HepG2 (cell line): ENCODE results near the gene CHD2. TPM values are rescaled to one million over a fixed set of nuclear protein-coding genes. Genes with fewer than 3 reads are reported as not detected.
A peak's percentile ranks its signal among the peaks of the same experiment; 100 is the strongest.

Experiments
- ATF7 ChIP-seq, 2 experiments: fragments of 450-650 bp in 1 of 2; sonication (generic) in 1 of 2; formaldehyde crosslinking in 1 of 2; IDR thresholded peaks; 2 replicates each; pipeline versions ENCODE4 v1.4.0 to v1.6.1; 2016 to 2020; ENCODE audit warnings: antibody characterized with exemption in 1 of 2, mild to moderate bottlenecking in 1 of 2, missing genetic modification reagents in 1 of 2
- BCL6 ChIP-seq: IDR thresholded peaks from 2 replicates; pipeline ENCODE4 v1.6.1; 2016; ENCODE audit warnings: missing genetic modification reagents, missing compliant biosample characterization
- CENPT ChIP-seq: sonication (generic); formaldehyde crosslinking; IDR thresholded peaks from 2 replicates; pipeline ENCODE4 v1.8.0; 2022; ENCODE audit warnings: low read depth, mild to moderate bottlenecking, moderate library complexity, missing genetic modification reagents
- DDIT3 ChIP-seq: sonication (generic); formaldehyde crosslinking; IDR thresholded peaks from 2 replicates; pipeline ENCODE4 v1.4.0; 2020; ENCODE audit warnings: mild to moderate bottlenecking, missing genetic modification reagents
- ELF3 ChIP-seq: IDR thresholded peaks from 2 replicates; pipeline ENCODE4 v1.6.1; 2016; ENCODE audit warnings: missing genetic modification reagents, missing compliant biosample characterization
- FIP1L1 ChIP-seq: fragments of 200-400 bp; formaldehyde crosslinking; IDR thresholded peaks from 2 replicates; pipeline ENCODE4 v1.6.1; 2018; ENCODE audit warnings: low read depth, mild to moderate bottlenecking, low read length, moderate library complexity, borderline replicate concordance; ENCODE audit not compliant: insufficient read depth
- KMT2A ChIP-seq: sonication (generic); formaldehyde crosslinking; IDR thresholded peaks from 2 replicates; pipeline ENCODE4 v1.4.0; 2020; ENCODE audit warnings: missing genetic modification reagents
- MLXIP ChIP-seq: sonication (generic); formaldehyde crosslinking; IDR thresholded peaks from 2 replicates; pipeline ENCODE4 v1.9.0; 2021; ENCODE audit warnings: missing genetic modification reagents, borderline replicate concordance
- NCOA2 ChIP-seq: sonication (generic); formaldehyde crosslinking; IDR thresholded peaks from 2 replicates; pipeline ENCODE4 v1.8.0; 2022; ENCODE audit warnings: inconsistent platforms
- POGZ ChIP-seq: sonication (generic); formaldehyde crosslinking; IDR thresholded peaks from 2 replicates; pipeline ENCODE4 v1.4.0; 2020; ENCODE audit warnings: mild to moderate bottlenecking, missing genetic modification reagents
- POLR2A ChIP-seq, 2 experiments: IDR thresholded peaks; 2 replicates each; pipeline ENCODE4 v1.6.1; 2011; ENCODE audit warnings: low read depth in 2 of 2, low read length in 2 of 2, mild to moderate bottlenecking in 1 of 2, moderate library complexity in 1 of 2; ENCODE audit not compliant: insufficient read depth in 1 of 2
- SALL2 ChIP-seq: sonication (generic); formaldehyde crosslinking; IDR thresholded peaks from 2 replicates; pipeline ENCODE4 v1.8.1; 2023; ENCODE audit warnings: mild to moderate bottlenecking, missing genetic modification reagents, inconsistent platforms
- SIN3B ChIP-seq: fragments of 150-350 bp; IDR thresholded peaks from 2 replicates; pipeline ENCODE4 v1.6.1; 2014; ENCODE audit warnings: low read length
- TBL1XR1 ChIP-seq: fragments of 150-350 bp; IDR thresholded peaks from 2 replicates; pipeline ENCODE4 v1.6.1; 2014; ENCODE audit warnings: borderline replicate concordance, low read length; ENCODE audit not compliant: partially characterized antibody
- TEAD2 ChIP-seq: sonication (generic); formaldehyde crosslinking; IDR thresholded peaks from 2 replicates; pipeline ENCODE4 v1.9.0; 2021; ENCODE audit warnings: missing genetic modification reagents
- YY1 ChIP-seq: IDR thresholded peaks from 2 replicates; pipeline ENCODE4 v1.6.1; 2011; ENCODE audit warnings: low read length, low read depth, moderate library complexity, mild to moderate bottlenecking; ENCODE audit not compliant: insufficient read depth, insufficient replicate concordance
- ZFY ChIP-seq: sonication (generic); formaldehyde crosslinking; IDR thresholded peaks from 2 replicates; pipeline ENCODE4 v1.4.0; 2020; ENCODE audit warnings: missing genetic modification reagents
- ZNF687 ChIP-seq: sonication (generic); formaldehyde crosslinking; IDR thresholded peaks from 2 replicates; pipeline ENCODE4 v1.5.1; 2020; ENCODE audit warnings: mild to moderate bottlenecking, missing genetic modification reagents, moderate library complexity
- ZNF704 ChIP-seq: sonication (generic); formaldehyde crosslinking; IDR thresholded peaks from 2 replicates; pipeline ENCODE4 v1.8.1; 2023; ENCODE audit warnings: mild to moderate bottlenecking, inconsistent platforms, moderate library complexity, missing genetic modification reagents, borderline replicate concordance
- ZNF713 ChIP-seq: sonication (generic); formaldehyde crosslinking; IDR thresholded peaks from 2 replicates; pipeline ENCODE4 v1.4.0; 2020; ENCODE audit warnings: mild to moderate bottlenecking, missing genetic modification reagents
- ZNF724P ChIP-seq: sonication (generic); formaldehyde crosslinking; IDR thresholded peaks from 2 replicates; pipeline ENCODE4 v1.8.0; 2022; ENCODE audit warnings: missing genetic modification reagents, borderline replicate concordance
- ZNF768 ChIP-seq: sonication (generic); formaldehyde crosslinking; IDR thresholded peaks from 2 replicates; pipeline ENCODE4 v1.4.0; 2020; ENCODE audit warnings: missing genetic modification reagents
- polyA plus RNA-seq, 8 experiments: library from polyadenylated mRNA; depleted of rRNA in 3 of 8; stranded (reverse) in 7 of 8; unstranded in 1 of 8; fragments of >200 nt; fragmentation: Illumina TruSeq in 4 of 8; extraction: Trizol in 4 of 8; gene quantifications; 2 replicates each; pipeline versions ENCODE4 v1.2.1 to v1.2.3, GENCODE V29; 2011 to 2016; ENCODE audit warnings: low read depth in 4 of 8, missing spikeins in 1 of 8, mixed read lengths in 1 of 8; ENCODE audit not compliant: insufficient read depth in 1 of 8
- total RNA-seq, 5 experiments: library from RNA; depleted of rRNA; stranded (reverse); fragments of >200 nt; fragmentation: Illumina TruSeq; extraction: Trizol; gene quantifications; 2 replicates each; pipeline ENCODE4 v1.2.3, GENCODE V29; 2016; ENCODE audit warnings: low read depth in 1 of 5

The CHD2 gene
- total and polyA plus RNA-seq, 2 of the 13 experiments (the other 11 are each of a cell fraction or from before 2014, with no cell fraction given) = 54.0 to 54.1 TPM

- TF ChIP-seq MLXIP (no peak), ELF3 (no peak), ZNF704 (CRISPR knock-in tag) (no peak), ZNF768 (CRISPR knock-in tag) (peak; percentile 44; the same call in 1 of the 2 replicates), KMT2A (CRISPR knock-in tag) (peak; percentile 59; the same call in 1 of the 2 replicates), TBL1XR1 (peak; percentile 32), TEAD2 (CRISPR knock-in tag) (no peak), FIP1L1 (no peak), ZNF687 (peak; percentile 64), SIN3B (peak; percentile 21; the same call in 1 of the 2 replicates), CENPT (CRISPR knock-in tag) (0 out of 2 replicates have a peak, but pooled peaks have one; percentile 43), POGZ (CRISPR knock-in tag) (no peak), SALL2 (0 out of 2 replicates have a peak, but pooled peaks have one; percentile 17), ZNF724P (no peak), YY1 (peak; percentile 94), ATF7 (IDR thresholded peaks at IDR 0.05) (no peak), ATF7 (CRISPR knock-in tag; IDR thresholded peaks at IDR 0.05) (no peak), BCL6 (CRISPR knock-in tag) (peak; percentile 8; the same call in 1 of the 2 replicates), DDIT3 (CRISPR knock-in tag) (no peak), POLR2A (IDR thresholded peaks at IDR 0.05; ENCODE audit: insufficient read depth in 1 of 2, low read depth in 2 of 2, low read length in 2 of 2) (peak; percentile 89 to 96), ZFY (CRISPR knock-in tag) (peak; percentile 5; the same call in 1 of the 2 replicates), NCOA2 (CRISPR knock-in tag) (no peak; the same call in 1 of the 2 replicates), ZNF713 (CRISPR knock-in tag) (no peak)
Observed at GRCh38 chr15:92882697-92883162, 17.4 kb upstream of the CHD2 start (continued).
